Amniotic stem cell (primary cell): Measurements from ENCODE around the gene MGAT5.

ENCODE experiments used
- DNase-seq: peaks from one replicate; lab custom pipeline; 2025; lab: John Stamatoyannopoulos, UW

The MGAT5 gene

DNA sequence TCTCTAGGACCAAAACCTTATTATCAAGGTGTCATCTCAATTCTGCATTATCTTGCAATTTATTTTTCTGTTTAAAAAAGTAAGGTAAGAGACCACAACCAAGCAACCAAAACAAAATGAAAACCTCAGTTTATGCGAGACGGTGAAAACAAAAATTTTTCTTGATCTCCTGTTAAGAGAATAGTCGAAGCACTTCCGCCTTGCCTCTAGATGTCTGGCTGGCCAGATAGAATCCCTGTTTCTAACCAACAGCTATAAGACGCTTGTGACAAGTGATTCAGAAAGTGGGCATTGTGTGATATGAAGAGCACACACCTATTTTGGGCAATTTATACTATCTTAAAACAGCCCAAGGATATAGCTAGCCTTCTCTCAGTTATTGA, 51.2 kb downstream of the MGAT5 start:
- DNase-seq = no peak

DNA sequence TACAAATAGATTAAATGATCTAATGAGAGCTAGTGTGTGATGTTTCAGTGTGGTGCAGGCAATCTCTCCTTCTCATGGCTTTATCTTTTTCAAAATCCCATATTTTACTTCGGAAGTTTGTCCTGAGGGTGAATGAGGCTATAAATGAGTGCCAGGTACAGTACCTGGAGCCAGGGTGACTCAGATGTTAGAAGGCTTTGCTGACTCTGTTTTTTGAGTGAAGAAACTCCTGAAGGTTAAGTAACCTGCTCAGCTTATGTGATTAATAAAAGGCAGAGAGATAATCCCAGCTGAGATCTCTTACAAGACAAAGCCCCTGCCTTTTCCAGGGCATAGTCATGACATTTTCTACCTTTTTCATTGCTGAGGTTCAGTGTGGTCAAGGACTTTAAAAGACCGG, 52.6 kb downstream of the MGAT5 start:
- DNase-seq = no peak

DNA sequence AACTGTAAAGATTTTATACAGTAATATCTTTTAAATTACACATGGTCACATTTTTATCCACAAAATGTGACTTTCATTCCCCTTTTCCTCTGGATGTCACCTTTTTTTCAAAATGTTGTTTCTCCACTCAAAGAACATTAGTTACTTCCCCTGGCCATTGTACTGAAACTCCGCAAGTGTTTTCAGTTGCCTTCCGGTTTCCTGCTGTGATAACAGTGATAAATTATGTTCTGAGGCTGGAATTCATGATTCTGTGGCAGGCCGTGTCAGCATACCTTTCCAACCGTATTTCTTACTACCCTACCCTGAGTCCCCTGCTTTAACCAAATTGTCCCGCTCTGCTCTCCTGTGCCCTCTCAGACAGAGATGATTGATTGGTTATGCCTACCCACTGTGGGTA, 53.5 kb downstream of the MGAT5 start:
- DNase-seq = no peak

DNA sequence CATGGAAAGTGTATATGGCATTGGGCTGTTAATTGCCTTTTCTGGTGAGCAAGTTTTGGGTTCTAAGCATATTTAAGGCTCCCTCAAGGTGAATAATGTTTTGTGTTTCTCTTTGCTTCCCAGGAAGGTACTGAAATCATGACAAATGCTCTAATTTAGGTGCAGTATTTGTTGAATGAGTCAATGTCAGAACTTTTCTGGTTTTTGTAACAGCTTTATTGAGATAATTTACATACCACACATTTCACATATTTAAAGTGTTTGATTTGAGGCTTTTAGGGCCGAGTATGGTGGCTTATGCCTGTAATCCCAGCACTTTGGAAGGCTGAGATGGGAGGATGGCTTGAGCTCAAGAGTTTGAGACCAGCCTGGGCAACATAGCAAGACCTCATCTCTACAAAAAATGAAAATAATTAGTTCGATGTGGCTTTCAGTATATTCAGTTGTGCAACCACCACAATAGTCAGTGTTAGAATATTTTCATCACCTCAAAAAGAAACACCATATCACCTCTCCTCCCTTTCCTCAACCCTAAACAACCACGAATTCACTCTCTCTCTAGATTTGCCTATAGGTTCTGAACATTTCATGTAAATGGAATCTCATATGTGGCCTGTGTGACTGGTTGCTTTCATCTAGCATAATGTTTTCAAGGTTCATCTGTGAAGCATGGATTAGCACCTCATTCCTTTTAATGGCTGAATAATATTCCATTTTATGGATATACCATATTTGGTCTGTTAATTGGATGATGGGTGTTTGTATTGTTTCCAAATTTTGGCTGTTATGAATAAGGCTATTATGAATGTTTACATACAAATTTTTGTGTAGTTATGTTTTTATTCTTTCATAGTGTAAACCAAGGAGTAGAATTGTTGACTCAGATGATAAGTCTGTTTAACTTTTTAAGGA, 54.9 kb downstream of the MGAT5 start:
- no peak for DNase-seq

DNA sequence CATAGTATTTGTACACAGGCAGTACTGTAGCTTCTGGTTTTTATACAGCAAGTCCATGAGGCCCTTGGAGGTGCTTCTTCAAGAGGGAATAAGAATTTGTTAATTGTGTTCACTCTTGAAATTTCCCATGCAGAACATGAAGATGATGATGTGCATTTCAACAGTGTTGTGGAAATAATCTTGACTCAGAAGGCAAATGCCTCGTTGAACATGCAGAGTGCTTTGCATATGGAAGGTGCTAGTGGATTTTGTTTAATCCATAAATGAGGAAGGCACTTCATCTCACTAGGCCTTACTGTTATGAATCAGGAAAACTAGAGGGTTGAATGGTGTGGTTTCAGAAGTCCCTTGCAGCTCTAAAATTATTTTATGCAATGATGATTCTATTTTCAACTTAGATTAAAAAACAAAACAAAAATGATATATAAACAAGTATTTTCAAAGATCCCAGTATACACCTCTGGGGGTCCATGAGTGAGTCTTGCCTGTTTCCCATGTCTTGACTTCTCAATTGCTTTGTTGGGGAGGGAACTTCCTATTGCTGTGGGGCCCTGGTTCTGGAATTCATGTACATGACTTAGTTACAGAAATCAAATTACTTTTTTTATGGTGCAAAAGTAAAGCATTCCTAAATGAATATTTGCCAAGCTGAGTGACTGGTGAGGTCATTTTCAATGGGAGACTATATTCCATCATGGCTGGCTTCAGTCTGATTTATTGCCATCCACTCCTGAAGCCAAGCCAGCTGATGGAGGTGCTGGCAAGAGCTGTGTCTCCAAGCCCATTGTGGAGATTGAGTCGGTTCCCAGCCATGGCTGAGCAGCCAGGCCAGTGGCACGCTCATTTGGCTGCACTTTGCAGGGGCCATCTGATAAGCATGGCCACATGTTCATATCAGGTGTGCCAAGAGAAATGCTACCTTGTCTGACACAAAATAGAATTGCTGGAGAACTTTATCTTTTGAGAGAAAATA, 56.5 kb downstream of the MGAT5 start:
- DNase-seq = no peak

DNA sequence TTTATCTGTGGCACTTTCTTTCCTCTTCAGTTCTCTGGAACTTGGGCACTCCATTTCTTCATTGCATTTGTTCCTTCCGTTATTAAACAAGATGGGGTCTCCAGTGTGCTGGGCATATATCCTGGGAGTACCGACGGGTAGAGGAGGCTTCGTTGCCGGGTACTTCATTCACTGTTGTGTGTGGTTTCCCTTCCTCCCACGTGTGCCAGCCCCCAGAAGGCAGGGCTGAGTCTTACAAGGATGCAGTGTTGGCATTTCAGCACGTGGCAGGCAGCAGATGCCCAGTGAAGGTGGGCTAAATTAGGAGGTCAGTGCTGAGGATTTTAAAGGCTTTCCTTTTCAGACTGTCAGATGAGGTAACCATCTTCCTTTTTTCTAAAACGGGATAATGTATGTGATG, 58.6 kb downstream of the MGAT5 start:
- no peak for DNase-seq

DNA sequence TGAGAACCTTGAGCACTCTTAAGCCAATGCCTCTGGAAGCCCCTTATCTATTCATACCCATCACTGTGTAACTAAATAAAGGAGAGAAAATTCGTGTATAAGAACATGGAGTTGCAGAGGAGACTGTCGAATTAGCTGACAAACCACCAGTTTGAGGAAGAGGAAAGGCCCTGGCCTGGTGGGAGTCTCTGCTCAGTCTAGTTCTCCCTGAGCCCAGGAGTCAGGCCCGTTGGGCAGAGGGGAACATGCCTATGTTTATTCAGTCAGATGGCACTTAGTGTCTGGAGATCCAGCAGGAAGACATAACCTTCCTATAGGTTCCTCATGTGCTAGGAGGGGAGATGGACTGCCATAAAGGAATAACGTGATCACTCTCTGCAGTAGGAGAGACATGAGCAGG, 60.3 kb downstream of the MGAT5 start:
- DNase-seq = no peak

DNA sequence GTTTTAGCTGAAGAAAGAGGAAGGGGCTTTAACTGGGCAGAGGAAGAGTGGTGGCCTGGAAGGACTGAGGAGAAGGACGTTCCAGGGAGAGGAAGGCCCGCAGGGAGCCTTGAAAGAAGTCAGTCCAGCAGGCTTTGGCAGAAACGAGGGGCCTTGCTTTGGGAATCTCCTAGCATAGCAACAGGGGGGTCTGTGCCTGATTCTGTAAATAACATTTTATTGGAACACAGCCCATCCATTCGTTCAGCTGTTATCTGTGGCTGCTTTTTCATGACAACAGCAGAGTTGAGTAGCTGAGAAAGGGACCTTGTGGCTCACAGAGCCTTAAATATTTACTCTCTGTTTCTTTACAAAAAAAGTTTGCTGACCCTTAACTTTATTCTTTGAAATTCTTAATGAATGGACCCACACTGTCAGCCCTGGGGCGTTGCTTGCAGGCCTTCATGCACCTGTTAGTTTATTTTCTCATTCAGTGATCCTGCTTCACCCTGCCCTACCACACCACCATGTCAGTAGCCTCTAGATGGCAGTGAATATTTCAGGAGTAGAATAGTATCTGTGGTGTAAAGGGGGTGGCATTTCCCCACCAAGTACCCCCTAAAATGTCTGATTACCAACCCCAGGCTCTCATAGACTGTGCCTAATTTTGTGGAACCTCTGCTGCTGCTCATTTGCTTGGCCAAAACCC, 61.0 kb downstream of the MGAT5 start:
- no peak for DNase-seq

DNA sequence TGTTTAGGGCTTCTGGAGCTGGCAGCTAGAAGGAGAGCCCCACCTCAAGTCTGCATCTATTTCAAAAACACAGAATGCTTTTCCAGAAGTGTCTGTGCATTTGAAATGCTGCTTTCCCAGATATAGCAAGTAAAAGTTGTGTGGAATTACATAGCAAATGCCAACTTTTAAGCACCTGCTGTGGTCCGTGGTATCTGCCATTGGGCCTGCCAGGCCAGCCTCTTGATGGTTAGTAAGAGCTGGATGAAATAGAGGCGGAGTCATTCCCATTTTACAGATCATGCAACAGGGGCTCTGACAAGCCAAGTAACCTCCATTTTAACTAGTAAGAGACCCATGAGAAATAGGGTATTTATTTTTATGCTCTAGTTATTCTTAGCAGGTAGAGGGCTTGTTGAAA, 61.6 kb downstream of the MGAT5 start:
- no peak for DNase-seq

DNA sequence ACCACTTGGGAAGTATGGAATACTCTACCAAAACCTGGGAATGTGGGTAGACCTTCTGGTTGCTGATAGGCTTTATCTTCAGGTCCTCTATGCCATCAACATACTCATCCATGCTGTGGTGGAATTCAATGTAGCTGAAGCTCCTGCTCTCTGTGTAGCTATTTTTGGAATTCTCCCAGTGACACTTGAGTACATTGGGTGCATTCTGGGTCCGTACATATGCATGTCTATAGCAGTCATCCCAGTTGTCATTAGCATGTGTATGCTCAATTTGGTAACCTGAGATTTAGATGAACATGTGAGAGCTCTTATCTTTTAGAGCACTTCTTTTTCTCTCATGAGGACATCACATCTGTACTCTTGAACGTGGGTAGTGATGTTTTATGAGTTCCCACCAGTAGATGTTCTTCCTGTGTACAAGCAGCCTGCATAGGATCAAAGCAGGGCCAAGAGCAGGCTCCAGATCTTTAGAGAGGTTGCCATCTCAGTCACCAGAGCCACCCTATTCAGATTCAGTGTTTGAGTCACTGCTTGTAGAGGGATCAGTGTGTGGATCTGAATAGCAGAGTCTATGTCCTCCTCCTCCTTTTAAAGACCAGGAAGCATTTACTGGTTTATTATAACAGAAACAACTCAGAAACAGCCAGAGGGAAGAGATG, 65.9 kb downstream of the MGAT5 start:
- DNase-seq = no peak

DNA sequence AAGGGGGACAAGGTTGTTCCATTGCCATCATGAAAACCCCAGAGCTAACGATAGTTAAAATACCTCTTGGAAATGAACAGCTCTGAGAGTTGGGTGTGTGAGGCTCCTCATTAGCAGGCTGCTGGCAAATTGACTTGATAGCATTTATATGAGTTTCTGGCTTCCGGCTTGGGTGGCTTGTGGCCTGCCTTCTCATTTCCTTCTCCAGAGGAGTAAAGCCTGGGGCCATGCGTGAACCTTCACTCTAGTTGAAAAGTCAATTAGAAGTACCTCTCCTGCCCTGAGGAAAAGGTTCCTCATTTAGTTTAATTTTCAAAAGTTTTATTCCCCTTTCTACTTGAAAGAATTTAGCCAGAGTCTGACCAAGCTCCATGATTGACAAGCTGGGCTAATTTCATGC, 67.1 kb downstream of the MGAT5 start:
- no peak for DNase-seq

DNA sequence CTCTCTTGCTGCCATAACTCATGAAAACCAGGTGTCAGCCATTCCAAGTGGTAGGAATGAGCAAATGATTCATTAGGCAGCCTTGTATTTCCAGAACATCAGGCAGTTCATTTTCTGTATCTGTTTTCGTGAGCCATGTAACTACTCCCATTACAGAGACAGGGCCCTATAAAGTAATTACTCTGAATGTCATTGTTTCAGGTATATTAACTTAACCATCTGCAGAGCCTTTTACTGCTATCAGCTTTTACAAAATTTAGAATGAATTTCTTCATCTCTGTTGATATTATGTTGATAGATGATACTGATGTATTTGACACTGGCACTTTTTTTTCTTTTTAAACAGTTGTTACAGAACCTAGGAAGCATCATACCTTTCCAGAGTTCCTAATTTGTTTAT, 69.9 kb downstream of the MGAT5 start:
- no peak for DNase-seq

DNA sequence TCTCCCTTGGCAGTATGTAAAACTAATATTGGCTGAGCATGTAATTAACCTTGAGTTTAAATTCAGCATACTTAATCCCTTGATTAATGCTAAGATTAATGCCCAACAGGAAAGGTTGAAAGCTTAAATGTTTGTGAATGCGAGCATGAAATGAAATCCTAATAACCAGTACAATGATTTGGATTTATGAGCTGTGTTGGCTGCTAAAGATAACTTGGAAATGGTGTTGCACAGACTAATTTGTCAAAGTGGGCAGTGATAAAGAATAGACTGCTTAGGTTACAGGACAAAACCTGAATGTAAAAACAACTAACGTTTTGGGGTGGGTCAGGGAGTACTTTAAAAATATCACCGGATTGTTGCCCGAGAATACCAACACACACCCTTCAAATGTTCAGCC, 70.6 kb downstream of the MGAT5 start:
- DNase-seq = no peak

DNA sequence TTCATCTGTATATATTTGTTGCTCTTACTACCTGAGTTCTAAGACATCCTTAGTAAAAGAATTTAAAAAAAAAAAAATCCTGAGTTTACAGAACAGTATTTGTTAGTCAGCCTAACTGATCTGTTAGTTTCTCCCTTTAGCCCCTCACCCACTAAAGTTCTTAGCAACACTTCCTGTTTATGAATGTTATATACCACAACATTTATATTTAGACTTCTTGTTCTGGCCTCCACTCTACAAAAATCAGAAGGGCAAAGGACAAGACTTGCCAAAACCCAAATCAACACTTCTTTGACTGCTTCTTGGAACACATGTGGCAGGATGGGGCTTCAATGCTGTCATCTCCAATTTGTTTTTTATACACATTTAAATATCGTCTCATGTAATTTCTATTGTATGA, 71.1 kb downstream of the MGAT5 start:
- no peak for DNase-seq

DNA sequence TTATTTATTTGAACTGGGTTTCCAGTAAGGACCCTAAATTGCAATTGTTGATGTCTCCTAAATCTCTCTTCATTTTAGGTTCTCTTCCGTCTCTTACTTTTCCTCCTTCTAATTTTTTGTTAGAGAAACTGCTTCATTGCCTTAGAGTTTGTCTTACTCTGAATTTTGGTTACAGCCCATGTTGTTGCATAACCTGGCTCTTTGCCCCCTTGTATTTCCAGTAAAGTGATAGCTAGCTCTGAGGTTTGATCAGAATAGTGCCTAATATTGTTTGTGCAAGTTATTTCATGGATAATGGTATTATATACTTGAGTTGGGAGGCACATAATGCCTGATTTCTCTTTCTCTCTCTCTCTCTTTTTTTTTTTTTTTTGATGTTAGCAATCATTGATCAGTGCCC, 71.8 kb downstream of the MGAT5 start:
- no peak for DNase-seq

DNA sequence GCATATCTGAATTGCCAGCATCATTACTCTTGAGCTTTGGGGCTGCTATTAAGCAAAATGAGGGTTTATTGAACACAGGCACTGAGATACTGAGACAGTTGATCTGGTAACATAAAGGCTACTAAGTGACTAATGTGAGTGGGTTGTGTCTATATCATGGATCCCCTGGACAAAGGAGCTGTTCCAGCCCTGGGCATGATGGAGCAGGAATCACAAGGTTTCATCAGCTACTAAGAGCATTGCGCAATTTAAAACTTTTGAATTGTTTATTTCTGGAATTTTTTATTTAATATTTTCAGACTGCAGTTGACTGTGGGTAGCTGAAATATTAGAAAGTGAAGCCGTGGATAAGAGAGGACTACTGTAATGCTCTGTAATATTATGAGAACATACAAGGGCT, 73.5 kb downstream of the MGAT5 start:
- DNase-seq = no peak

DNA sequence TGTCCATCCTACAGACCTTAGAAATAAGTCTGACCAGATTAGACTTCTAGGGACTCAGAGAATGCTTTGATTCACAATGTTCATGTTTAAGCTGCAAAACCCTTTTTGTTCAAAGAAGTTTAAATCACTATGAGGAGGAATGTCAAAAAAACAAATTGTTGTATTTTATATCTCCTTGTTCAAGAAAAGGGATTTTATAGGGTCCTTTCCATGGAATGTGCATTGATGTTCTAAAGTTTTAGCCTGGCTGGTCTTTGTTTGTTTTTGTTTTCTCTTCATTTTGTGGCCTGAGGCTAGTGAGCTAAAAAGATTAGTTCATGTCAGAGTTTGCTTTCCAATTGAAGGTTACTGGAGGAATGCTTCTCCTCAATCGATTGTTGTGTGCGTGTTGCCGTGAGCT, 77.2 kb downstream of the MGAT5 start:
- no peak for DNase-seq

DNA sequence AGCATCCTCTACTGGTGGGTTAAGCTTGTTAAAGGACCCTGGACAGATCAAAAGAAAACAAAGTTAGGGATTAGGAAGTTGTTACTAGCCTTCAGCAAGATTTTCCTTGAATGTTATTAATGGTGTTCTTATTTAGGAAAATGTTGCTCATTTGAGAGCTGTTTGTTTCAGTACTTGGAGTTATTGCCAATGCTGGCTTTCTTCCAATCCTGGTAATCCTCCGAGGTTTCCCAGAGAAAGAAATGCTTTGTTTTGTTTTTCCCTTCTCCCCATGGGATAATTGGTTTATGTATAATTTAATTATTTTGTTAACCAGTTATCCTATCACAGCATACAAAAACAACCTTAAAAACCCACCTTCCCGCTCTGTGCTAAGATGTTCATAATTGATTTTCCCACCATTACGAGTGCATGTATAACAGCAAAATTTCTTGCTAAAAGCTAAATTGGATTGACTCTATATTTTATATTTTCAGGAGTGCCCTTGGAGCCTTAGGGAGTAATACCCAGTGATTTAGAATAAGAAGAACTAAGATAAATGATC, 79.8 kb downstream of the MGAT5 start:
- DNase-seq = no peak

DNA sequence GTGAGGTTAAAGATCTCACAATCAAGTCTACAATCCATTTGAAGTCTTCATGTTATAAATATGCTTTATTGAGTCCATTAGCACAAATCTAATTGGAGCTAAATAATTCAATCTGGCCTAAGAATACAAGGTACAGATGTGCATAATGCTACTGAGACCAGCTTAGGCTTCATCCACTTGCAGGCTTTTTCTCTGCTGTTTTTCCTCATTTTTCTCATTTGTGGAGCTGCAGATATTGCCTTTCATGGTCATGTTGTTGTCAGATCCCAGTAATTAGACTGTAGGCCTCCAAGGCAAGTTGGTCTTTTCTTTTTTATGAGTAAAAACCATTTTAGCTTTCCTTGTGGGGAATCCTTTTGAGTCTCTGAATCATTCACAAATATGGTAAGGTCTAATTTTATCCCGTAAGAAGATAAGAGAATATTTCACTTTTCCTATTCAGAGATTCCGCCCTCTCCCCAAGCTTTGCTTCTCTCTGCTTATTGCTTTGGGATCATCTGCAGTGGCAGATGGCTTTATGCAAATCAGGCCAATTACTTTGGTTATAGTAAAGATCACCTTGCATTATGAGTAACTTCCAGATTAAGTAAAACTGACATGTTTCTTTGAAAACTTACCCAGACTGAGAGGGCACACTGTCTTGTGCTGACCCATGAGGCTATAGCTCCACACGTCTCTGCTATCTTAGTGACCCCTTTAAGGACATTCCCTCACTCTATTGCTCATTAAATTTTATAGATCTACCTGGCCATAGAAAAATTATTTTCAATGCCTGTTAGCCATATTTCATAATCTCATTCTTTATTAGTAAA, 80.9 kb downstream of the MGAT5 start:
- DNase-seq = no peak

DNA sequence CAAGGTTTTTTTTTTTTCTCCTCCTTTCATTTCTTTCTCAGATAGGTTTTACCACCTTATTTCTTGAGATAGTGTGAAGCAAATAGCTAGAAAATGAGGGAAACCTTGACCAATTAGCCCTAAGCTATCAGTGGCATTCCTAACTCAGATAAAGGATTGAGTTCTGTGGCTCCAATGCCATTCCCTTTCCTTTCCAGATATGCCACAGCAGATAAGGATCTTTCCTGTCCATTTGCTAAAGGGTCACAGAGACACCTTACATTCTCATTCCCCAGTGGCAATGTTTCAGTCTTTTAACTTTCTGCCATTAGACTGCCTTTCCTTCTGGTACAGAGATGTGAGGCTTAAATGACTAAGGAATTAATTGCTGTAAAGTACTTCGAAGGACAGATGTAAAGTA, 81.7 kb downstream of the MGAT5 start:
- no peak for DNase-seq

DNA sequence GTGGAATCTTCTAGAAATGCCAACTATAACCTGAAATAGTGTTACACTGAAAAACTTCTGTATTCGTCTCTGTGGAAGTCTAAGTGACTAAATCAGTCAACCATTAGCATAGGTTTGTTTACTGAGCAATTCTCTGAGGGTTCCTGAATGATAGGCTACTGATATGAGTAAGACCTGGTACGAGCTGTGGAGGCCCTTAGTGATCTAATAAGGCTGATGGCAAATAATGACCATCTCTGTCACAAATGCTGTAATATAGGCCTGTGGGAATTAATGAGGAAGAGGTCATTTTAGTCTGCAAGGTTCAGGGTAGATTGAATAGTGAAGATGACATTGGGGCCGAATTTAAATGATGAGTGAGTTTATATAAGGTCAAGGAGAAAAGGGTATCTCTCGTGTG, 82.5 kb downstream of the MGAT5 start:
- DNase-seq = no peak
